ENCODE measurements around the gene EXOSC3. TPM values are rescaled to one million over a fixed set of nuclear protein-coding genes. Genes with fewer than 3 reads are reported as not detected.
"Not testable (repeated sequence)": the region's sequence is repeated elsewhere in the genome, so short reads cannot be mapped to it uniquely, and the experiment has no call there.

Gene EXOSC3
- total and polyA plus RNA-seq, 2 donors (not counting 3 experiments of a cell fraction or from before 2014, with no cell fraction given) = 25.0 to 38.0 TPM

GRCh38 chr9:37769306-37769705 lies 15.6 kb downstream of the EXOSC3 start:
- POLR2A ChIA-PET = no interaction called here
- H3K36me3 ChIP-seq (ENCODE audit: control insufficient read depth in 2 of 2, extremely low read depth in 1 of 2, insufficient read depth in 2 of 2, low read length in 2 of 2) = peaks cover 0 to 3% of the 10 kb centered on the region in 2 experiments
- no peak for DNase-seq (ENCODE audit: low read depth, low spot score)
- H3K4me3 ChIP-seq (replicated peaks in 1 of 3; ENCODE audit: insufficient read depth in 1 of 3, low read depth in 1 of 3, low read length in 3 of 3) = no peak overlapping the region
- intact Hi-C loops (cut with micrococcal nuclease) = no loop called here
- H3K79me2 ChIP-seq (ENCODE audit: control insufficient read depth, insufficient read depth, low read length) = no peaks in the 10 kb centered on the region
- FAIRE-seq = no peak
- dilution Hi-C loops (cut with MboI; ENCODE audit: extremely low pct_ligation_motif_present, low sequenced_read_pairs) = no loop called here
- H4K20me1 ChIP-seq (replicated peaks; ENCODE audit: control insufficient read depth, extremely low read depth, insufficient read depth, low read length) = no peaks in the 10 kb centered on the region
- H3K9ac ChIP-seq (replicated peaks; ENCODE audit: extremely low read depth, insufficient read depth, low read length) = no peak overlapping the region
- CTCF ChIA-PET = no interaction called here
- TF ChIP-seq MAX (IDR thresholded peaks at IDR 0.05; ENCODE audit: insufficient read depth, insufficient read length) (no peak), EZH2 (IDR thresholded peaks at IDR 0.05; ENCODE audit: borderline replicate concordance, low read depth, low read length, severe bottlenecking) (no peak), JUN (IDR thresholded peaks at IDR 0.05; ENCODE audit: borderline replicate concordance, insufficient read depth, insufficient read length, low read depth) (no peak), MYC (IDR thresholded peaks at IDR 0.05; ENCODE audit: low read depth, low read length) (no peak), CTCF (IDR thresholded peaks at IDR 0.05; ENCODE audit: extremely low read depth in 1 of 2, insufficient read depth in 1 of 2, low read depth in 1 of 2, low read length in 2 of 2) (no peak), GATA2 (IDR thresholded peaks at IDR 0.05; ENCODE audit: insufficient read depth, insufficient read length, low read depth, low read length) (no peak), FOS (IDR thresholded peaks at IDR 0.05; ENCODE audit: borderline replicate concordance, insufficient read depth, low read length) (no peak), POLR2A (IDR thresholded peaks at IDR 0.05; ENCODE audit: low read depth, low read length) (no peak)
- H3K9me3 ChIP-seq (replicated peaks; ENCODE audit: control insufficient read depth, insufficient read depth, low read length) = no peaks in the 10 kb centered on the region
- no peak overlapping the region for H3K27ac ChIP-seq (ENCODE audit: insufficient read depth, low read depth, low read length)
- H3K4me1 ChIP-seq (ENCODE audit: control insufficient read depth, extremely low read depth, insufficient read depth, low read length) = no peaks in the 10 kb centered on the region
- no peaks in the 10 kb centered on the region for H3K9me1 ChIP-seq (replicated peaks; ENCODE audit: control insufficient read depth, extremely low read depth, insufficient read depth, low read length)
- H2AFZ ChIP-seq (ENCODE audit: low read depth, low read length) = no peak overlapping the region
- H3K27me3 ChIP-seq (ENCODE audit: control insufficient read depth in 2 of 2, insufficient read depth in 2 of 2, low read length in 2 of 2) = no peaks in the 10 kb centered on the region
- H3K4me2 ChIP-seq (ENCODE audit: insufficient read depth, low read length) = no peak overlapping the region
- no TSS peak for BruUV-seq (replicated peaks)

- H4K20me1 ChIP-seq (replicated peaks; ENCODE audit: control insufficient read depth, extremely low read depth, insufficient read depth, low read length); H3K79me2 ChIP-seq (ENCODE audit: control insufficient read depth, insufficient read depth, low read length); H3K27me3 ChIP-seq (ENCODE audit: control insufficient read depth in 2 of 2, insufficient read depth in 2 of 2, low read length in 2 of 2); H3K9me3 ChIP-seq (replicated peaks; ENCODE audit: control insufficient read depth, insufficient read depth, low read length); POLR2A ChIA-PET; intact Hi-C loops (cut with micrococcal nuclease); H3K9me1 ChIP-seq (replicated peaks; ENCODE audit: control insufficient read depth, extremely low read depth, insufficient read depth, low read length); H2AFZ ChIP-seq (ENCODE audit: low read depth, low read length); H3K9ac ChIP-seq (replicated peaks; ENCODE audit: extremely low read depth, insufficient read depth, low read length); H3K4me3 ChIP-seq (replicated peaks in 1 of 3; ENCODE audit: insufficient read depth in 1 of 3, low read depth in 1 of 3, low read length in 3 of 3); BruUV-seq (replicated peaks); dilution Hi-C loops (cut with MboI; ENCODE audit: extremely low pct_ligation_motif_present, low sequenced_read_pairs); H3K4me1 ChIP-seq (ENCODE audit: control insufficient read depth, extremely low read depth, insufficient read depth, low read length); FAIRE-seq; H3K4me2 ChIP-seq (ENCODE audit: insufficient read depth, low read length); H3K27ac ChIP-seq (ENCODE audit: insufficient read depth, low read depth, low read length); DNase-seq (ENCODE audit: low read depth, low spot score); H3K36me3 ChIP-seq (ENCODE audit: control insufficient read depth in 2 of 2, extremely low read depth in 1 of 2, insufficient read depth in 2 of 2, low read length in 2 of 2); CTCF ChIA-PET: not testable (repeated sequence)
Measured at GRCh38 chr9:37765263-37765662, 19.6 kb downstream of the EXOSC3 start.
